Gastrocnemius medialis (tissue), 4 donors: ENCODE results near the gene NGDN. TPM values are rescaled to one million over a fixed set of nuclear protein-coding genes. Genes with fewer than 3 reads are reported as not detected.

Experiments used
- ATAC-seq, 2 donors: fragments of 150-250 bp; one replicate each; pipeline ENCODE4 v1.9.1; 2016
- DNase-seq, 2 donors: peaks; one replicate each; pipeline ENCODE4 v3.0.0-alpha.2; 2019
- H3K27ac ChIP-seq, 4 donors: fragments of 200-600 bp; sonication (generic); 1 replicate in 1 of 4; 2 replicates in 3 of 4; pipeline ENCODE4 v1.5.1; 2016 to 2018; ENCODE audit warnings: mild to moderate bottlenecking in 2 of 4, moderate library complexity in 1 of 4
- H3K27me3 ChIP-seq, 3 donors: fragments of 200-600 bp; sonication (generic) in 2 of 3; 1 replicate in 1 of 3; 2 replicates in 2 of 3; pipeline versions ENCODE4 v1.5.1 to v1.6.0; 2016 to 2019; ENCODE audit warnings: mild to moderate bottlenecking in 1 of 3, moderate library complexity in 1 of 3
- H3K36me3 ChIP-seq, 2 donors: fragments of 200-600 bp; sonication (generic) in 1 of 2; one replicate each; pipeline ENCODE4 v1.5.1; 2017 to 2018
- H3K4me1 ChIP-seq, 2 donors: fragments of 200-600 bp; sonication (generic) in 1 of 2; one replicate each; pipeline ENCODE4 v1.5.1; 2016 to 2017; ENCODE audit warnings: mild to moderate bottlenecking in 2 of 2
- H3K4me3 ChIP-seq, 4 donors: fragments of 200-600 bp; sonication (generic) in 3 of 4; 1 replicate in 1 of 4; 2 replicates in 3 of 4; pipeline ENCODE4 v1.5.1; 2016 to 2019; ENCODE audit warnings: mild to moderate bottlenecking in 2 of 4
- H3K9me3 ChIP-seq, 3 donors: fragments of 200-600 bp; sonication (generic) in 2 of 3; 1 replicate in 1 of 3; 2 replicates in 2 of 3; pipeline ENCODE4 v1.5.1; 2016 to 2019
- CTCF ChIP-seq, 5 experiments: fragments of 450-650 bp in 3 of 5; fragments of 200-600 bp in 2 of 5; sonication (generic) in 2 of 5; IDR thresholded peaks in 4 of 5; conservative IDR thresholded peaks in 1 of 5; 1 replicate in 4 of 5; 2 replicates in 1 of 5; pipeline ENCODE4 v1.5.1; 2016 to 2019; ENCODE audit warnings: antibody characterized with exemption in 5 of 5, mild to moderate bottlenecking in 3 of 5, moderate library complexity in 3 of 5
- POLR2A ChIP-seq, 2 donors: fragments of 450-650 bp; IDR thresholded peaks; one replicate each; pipeline ENCODE4 v1.6.1; 2017; ENCODE audit warnings: antibody characterized with exemption in 2 of 2, mild to moderate bottlenecking in 2 of 2, moderate library complexity in 2 of 2
- in situ Hi-C, 4 donors: fragments of 200-750 bp; cut with MboI; loops; one replicate each; pipeline versions ENCODE4 v1.15.0 to v1.8.0; 2017; ENCODE audit warnings: low sequenced_read_pairs in 4 of 4
- intact Hi-C: fragments of 100-400 bp; cut with DNase I; formaldehyde crosslinking; loops from one replicate; pipeline ENCODE4 v1.15.1; 2023; ENCODE audit warnings: low total_unique reads
- total RNA-seq, 4 donors: library from RNA; depleted of rRNA; stranded (reverse); fragments of >200 nt; gene quantifications; one replicate each; pipeline versions ENCODE4 v1.1.0 to v1.2.3, GENCODE V29; 2016

The NGDN gene
- total RNA-seq, 4 donors from 2014 or later = 27.9 to 41.9 (median 36.1) TPM

DNA sequence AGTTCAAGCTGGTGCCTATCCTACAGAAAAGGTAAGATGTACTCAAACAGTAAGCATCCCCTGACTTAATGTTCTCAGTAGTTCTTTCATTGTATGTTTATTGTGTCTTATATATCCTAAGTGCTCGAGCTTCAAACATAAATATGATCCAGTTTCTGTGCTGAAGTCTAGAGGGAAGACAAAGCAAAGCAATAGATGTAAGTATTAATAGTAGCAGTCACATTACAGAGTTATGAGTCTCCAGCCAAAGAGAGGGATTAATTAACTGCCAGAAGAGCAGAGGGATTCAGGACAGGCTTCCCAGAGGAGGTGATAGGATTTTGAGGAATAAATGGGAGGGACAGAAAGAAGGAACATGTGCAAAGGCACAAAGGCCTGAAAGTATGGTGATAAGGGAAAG is 1.4 kb downstream of the NGDN start:
- Histone ChIP-seq H3K4me3 (no peak overlapping the region), H3K4me1 (peaks cover 12% of the 10 kb centered on the region in 2 donors), H3K27ac (no peak overlapping the region), H3K27me3 (no peaks in the 10 kb centered on the region), H3K9me3 (no peaks in the 10 kb centered on the region), H3K36me3 (peaks cover 0 to 50% of the 10 kb centered on the region in 2 donors)
- DNase-seq = no peak
- in situ Hi-C loops (loop anchor here in 2 of 4 donors (5.0 to 10.0 kb wide), 2 partner anchors 71 to 146 kb away; partner anchors contain the start of gene PABPN1 (in 1 of the 2)), intact Hi-C loops (loop anchor here (10.0 kb wide), 2 partner anchors 484 to 974 kb away; partner anchors contain the start of genes DHRS4 and SDR39U1)
- no peak for ATAC-seq
- no peak for TF ChIP-seq POLR2A (IDR thresholded peaks at IDR 0.05)
- TF ChIP-seq CTCF (IDR thresholded peaks at IDR 0.05 in 4 of 5, conservative IDR thresholded peaks at IDR 0.05 in 1 of 5) = no peak

GRCh38 chr14:23478109-23478759 is 8.7 kb downstream of the NGDN start:
- ATAC-seq (peak; percentile 58 to 60), DNase-seq (peak; percentile 25 to 26)
- Histone ChIP-seq H3K4me3 (no peak overlapping the region), H3K9me3 (no peaks in the 10 kb centered on the region), H3K27ac (no peak overlapping the region), H3K36me3 (peaks cover 4 to 58% of the 10 kb centered on the region in 2 donors), H3K27me3 (no peaks in the 10 kb centered on the region), H3K4me1 (no peaks in the 10 kb centered on the region)
- TF ChIP-seq CTCF (IDR thresholded peaks at IDR 0.05 in 4 of 5, conservative IDR thresholded peaks at IDR 0.05 in 1 of 5) = peak; percentile 62 to 69 (median 67)
- TF ChIP-seq POLR2A (IDR thresholded peaks at IDR 0.05) = no peak
- intact Hi-C loops (loop anchor here (1.0 to 10.0 kb wide), 3 partner anchors 84 to 967 kb away; partner anchors contain the start of genes DHRS4 and SDR39U1), in situ Hi-C loops (loop anchor here in 2 of 4 donors (5.0 to 10.0 kb wide), 2 partner anchors 79 to 153 kb away; partner anchors contain the start of genes THTPA (in 2 of the 2) and PABPN1 (in 1 of the 2))

DNA sequence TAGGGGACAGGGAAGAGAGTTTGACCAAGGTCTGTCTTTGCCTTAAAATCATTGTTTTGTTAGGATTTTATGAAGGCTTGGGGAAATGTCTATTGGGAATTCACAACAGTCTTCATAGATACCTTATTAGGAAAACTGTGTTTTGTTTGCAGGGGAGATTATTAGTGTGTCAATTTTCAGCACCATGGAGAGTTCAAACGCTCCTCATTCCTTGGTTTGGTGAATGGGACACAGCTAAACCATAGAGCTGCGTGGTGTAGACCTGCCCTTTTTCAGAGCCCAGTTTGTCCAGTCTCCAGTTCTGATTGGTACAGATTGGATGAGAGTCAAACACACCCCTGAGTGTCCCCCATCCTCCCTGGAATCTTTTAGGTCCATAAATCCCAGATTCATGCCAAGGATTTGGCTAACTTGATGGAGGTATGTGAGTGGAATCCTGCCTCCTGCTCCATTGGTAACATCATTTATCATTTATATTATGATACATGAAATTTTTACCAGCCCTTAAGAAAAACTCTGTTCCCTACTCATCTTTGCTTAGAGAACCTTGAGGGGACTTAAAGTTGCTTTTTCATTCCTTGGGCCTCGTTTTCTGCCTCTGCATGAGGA is 12.0 kb downstream of the NGDN start:
- DNase-seq (no peak), ATAC-seq (no peak)
- no peaks in the 10 kb centered on the region for H3K9me3 ChIP-seq
- no peak for TF ChIP-seq CTCF (IDR thresholded peaks at IDR 0.05 in 4 of 5, conservative IDR thresholded peaks at IDR 0.05 in 1 of 5)
- no peak for TF ChIP-seq POLR2A (IDR thresholded peaks at IDR 0.05)
- H3K4me3 ChIP-seq = no peak overlapping the region
- no peak overlapping the region for H3K27ac ChIP-seq
- peaks cover 2 to 26% of the 10 kb centered on the region in 2 donors for H3K36me3 ChIP-seq
- no peaks in the 10 kb centered on the region for H3K4me1 ChIP-seq
- H3K27me3 ChIP-seq = no peaks in the 10 kb centered on the region
- in situ Hi-C loops (loop anchor here in 1 of 4 donors (5.0 kb wide), 1 partner anchor 76 kb away; the partner anchor contains the start of gene THTPA), intact Hi-C loops (no loop called here)

DNA sequence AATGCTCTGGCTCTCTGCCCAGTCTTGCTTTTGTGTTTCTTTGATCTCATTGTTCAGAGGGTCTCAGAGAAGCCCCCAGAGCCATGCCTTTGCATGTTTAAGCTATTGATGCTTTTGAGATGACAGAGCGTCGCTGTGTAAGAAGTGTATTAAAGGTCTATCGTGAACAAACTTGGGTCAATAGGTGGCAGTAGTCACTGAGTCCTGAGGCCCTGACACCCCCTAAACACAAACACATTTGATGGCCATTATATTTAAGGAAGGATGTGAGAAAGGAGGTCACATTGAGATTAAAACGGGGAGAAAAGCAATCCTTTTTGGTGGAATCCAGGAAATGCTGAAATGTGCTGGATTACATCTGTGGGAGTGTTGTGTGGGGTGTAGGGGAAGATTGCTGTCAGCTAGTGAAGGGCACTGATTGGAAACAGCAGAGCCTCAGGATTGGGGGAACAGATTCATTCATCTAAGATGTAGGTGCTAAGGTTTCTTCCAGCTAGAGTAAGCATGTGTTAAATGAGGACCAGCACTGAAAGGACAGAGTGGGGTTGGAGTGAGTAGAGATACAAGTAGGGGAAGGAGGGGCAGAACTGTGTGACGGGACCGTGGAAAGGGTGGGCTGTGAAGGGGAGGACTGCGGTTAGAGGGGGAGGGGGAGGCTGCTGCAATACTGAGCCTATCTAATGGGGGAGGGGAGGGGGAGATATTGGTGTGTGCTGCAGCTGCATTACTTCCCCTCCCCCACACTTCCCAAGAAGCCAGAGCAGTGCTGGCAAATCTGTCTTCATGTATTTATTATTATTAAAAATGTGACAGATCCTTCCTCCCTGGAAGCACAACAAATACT is 12.7 kb downstream of the NGDN start:
- in situ Hi-C loops = loop anchor here in 1 of 4 donors (5.0 kb wide), 1 partner anchor 75 kb away; the partner anchor contains the start of gene THTPA
- Histone ChIP-seq H3K27me3 (no peaks in the 10 kb centered on the region), H3K9me3 (no peaks in the 10 kb centered on the region), H3K4me3 (no peak overlapping the region), H3K27ac (no peak overlapping the region), H3K4me1 (no peaks in the 10 kb centered on the region), H3K36me3 (peaks cover 0 to 18% of the 10 kb centered on the region in 2 donors)
- intact Hi-C loops = no loop called here
- ATAC-seq (no peak), DNase-seq (no peak)
- TF ChIP-seq POLR2A (IDR thresholded peaks at IDR 0.05) (no peak), CTCF (IDR thresholded peaks at IDR 0.05 in 4 of 5, conservative IDR thresholded peaks at IDR 0.05 in 1 of 5) (no peak)
